HL-60/S4 treated with phorbol 12-myristate 13-acetate at 8.2 ng/mL for 4 days and 3 days (cell line): ENCODE measurements around the gene CCNL2.
"Not testable (repeated sequence)": the region's sequence is repeated elsewhere in the genome, so short reads cannot be mapped to it uniquely, and the experiment has no call there.

Experiments used
- in situ Hi-C: fragments of 300-500 bp; cut with MboI; formaldehyde crosslinking; loops from 2 replicates; pipeline ENCODE4 v1.15.0; 2022; ENCODE audit warnings: low sequenced_read_pairs

CCNL2 gene

GRCh38 chr1:1421147-1421906, 22.2 kb upstream of the CCNL2 start, which contains the start of gene ANKRD65:
Gene ANKRD65 (minus strand): TSS chr1:1421276. CDS start chr1:1421005, 271 bp downstream.
- in situ Hi-C loops, result no loop called here

GRCh38 chr1:1420654-1421141, 21.6 kb upstream of the CCNL2 start:
- in situ Hi-C loops, result no loop called here

GRCh38 chr1:1419813-1420653, 20.9 kb upstream of the CCNL2 start:
- in situ Hi-C loops, result no loop called here

GRCh38 chr1:1419363-1419812, 20.3 kb upstream of the CCNL2 start:
- in situ Hi-C loops, result no loop called here

GRCh38 chr1:1418464-1419362, 19.6 kb upstream of the CCNL2 start:
- in situ Hi-C loops, result no loop called here

GRCh38 chr1:1417825-1418463, 18.8 kb upstream of the CCNL2 start:
- in situ Hi-C loops, result not testable (repeated sequence)

- in situ Hi-C loops, result not testable (repeated sequence)
These were observed 18.3 kb upstream of the CCNL2 start for GRCh38 chr1:1417396-1417795.

- in situ Hi-C loops, result no loop called here
These were observed 16.6 kb upstream of the CCNL2 start for GRCh38 chr1:1415751-1416150.

- in situ Hi-C loops, result not testable (repeated sequence)
These were observed 13.3 kb upstream of the CCNL2 start for GRCh38 chr1:1412311-1412902.

- in situ Hi-C loops, result no loop called here
These were observed 12.5 kb upstream of the CCNL2 start for GRCh38 chr1:1411626-1412025.

GRCh38 chr1:1410238-1410637, 11.1 kb upstream of the CCNL2 start:
- in situ Hi-C loops, result not testable (repeated sequence)

GRCh38 chr1:1407636-1408318, 8.6 kb upstream of the CCNL2 start:
- in situ Hi-C loops, result no loop called here

- in situ Hi-C loops, result no loop called here
These were observed 7.9 kb upstream of the CCNL2 start, which contains the start of gene MRPL20 for GRCh38 chr1:1406821-1407635. Gene MRPL20 (minus strand): TSS chr1:1407293. CDS start chr1:1407217, 76 bp downstream.

- in situ Hi-C loops, result no loop called here
These were observed 7.1 kb upstream of the CCNL2 start for GRCh38 chr1:1406101-1406820.

GRCh38 chr1:1403653-1404052, 4.5 kb upstream of the CCNL2 start:
- in situ Hi-C loops, result no loop called here

- in situ Hi-C loops, result not testable (repeated sequence)
These were observed 3.8 kb upstream of the CCNL2 start for GRCh38 chr1:1402901-1403392.

- in situ Hi-C loops, result no loop called here
These were observed 3.2 kb upstream of the CCNL2 start for GRCh38 chr1:1402072-1402900.
